HG02798 (cell line): ENCODE results near the gene FOXJ1.
"Not testable (repeated sequence)": the region's sequence is repeated elsewhere in the genome, so short reads cannot be mapped to it uniquely, and the experiment has no call there.

ENCODE experiments used
- ATAC-seq: cut with Tn5 transposase; IDR thresholded peaks from one replicate; pipeline ENCODE4 v1.9.1; 2021; ENCODE audit warnings: mild to moderate bottlenecking; ENCODE audit not compliant: unreplicated experiment, poor library complexity

The FOXJ1 gene, protein sequence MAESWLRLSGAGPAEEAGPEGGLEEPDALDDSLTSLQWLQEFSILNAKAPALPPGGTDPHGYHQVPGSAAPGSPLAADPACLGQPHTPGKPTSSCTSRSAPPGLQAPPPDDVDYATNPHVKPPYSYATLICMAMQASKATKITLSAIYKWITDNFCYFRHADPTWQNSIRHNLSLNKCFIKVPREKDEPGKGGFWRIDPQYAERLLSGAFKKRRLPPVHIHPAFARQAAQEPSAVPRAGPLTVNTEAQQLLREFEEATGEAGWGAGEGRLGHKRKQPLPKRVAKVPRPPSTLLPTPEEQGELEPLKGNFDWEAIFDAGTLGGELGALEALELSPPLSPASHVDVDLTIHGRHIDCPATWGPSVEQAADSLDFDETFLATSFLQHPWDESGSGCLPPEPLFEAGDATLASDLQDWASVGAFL

DNA sequence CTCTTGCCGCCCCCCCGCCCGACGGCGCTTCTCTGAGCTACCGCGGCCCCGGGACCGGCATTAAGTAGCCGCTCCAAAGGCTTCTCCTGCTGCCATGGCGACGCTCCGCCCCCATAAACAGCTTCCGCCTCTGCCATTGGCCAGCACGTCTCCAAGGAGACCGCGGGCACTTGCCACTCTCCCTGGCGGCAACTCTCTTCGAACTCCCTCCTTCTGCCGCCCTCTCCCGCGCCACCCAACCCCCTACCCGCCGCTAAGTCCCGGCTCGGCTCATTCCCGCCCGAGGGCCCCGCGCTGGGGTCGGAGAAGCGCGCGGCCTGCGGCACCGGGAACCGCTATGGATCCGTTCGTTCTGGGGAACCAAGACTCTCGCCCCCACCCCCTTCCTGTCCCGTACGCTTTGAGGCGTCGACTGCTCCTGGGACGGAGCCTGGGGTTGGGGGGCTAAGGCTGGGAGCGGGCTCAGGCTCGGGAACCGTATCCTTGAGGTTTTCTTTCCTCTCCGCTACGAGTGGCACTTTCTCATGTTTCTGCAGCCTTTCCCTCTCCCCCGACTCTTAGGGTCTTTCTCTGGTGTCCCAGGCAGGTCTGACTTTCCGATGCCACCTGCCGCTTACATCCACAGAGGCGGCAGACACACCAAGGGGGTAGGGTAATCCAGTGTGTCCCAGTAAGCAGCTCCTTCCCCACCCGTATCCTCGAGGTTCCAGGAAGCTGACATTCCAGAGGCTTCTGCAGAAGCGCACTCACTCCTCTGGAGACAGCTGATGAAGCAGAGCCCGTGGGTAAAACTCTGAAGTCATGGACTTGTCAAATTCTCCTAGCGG lies at the start of gene FOXJ1:
TSS of gene FOXJ1 (minus strand) at position 34 of the 827 bp plus-strand sequence. CDS start 850 bp downstream, outside the sequence.
- ATAC-seq: peak; percentile 79

DNA sequence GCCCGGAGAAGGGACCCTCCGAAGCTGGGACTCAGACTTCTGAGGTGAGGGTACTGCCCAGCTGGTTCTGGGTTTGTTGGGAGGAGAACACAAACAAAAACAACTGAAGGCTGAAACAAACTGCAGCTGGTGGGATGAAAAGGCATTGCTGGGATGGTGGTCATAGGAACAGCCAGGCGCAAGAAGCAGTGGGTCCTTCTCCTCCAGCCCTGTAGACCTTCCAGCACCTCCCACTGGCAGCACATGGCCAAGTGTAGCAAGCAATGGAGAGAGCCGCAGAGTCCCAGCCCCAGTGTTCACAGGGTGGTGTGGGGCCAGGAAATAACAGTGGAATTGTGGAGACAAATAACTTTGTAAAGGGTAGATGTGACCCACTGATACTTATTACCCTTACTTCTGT lies 48.7 kb upstream of the FOXJ1 start:
- ATAC-seq: no peak

DNA sequence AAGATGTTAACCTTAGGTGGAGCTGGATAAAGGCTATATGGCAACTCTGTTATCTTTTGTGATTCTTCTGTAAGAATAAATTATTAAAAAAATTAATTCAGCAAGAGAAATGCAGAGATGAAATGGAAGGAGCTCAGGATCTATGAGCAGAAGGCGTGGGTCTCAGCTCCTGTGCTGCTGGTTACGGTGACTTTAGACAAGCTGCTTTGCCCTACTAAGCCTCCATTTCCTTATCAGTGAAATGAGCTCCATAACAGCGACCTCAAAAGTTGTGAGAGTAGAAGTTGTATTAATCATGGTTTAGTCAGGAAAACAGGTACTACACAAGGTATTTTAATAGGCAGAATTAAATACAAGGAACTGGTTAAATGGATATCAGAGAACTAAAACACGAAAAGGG lies 48.2 kb upstream of the FOXJ1 start:
- no peak for ATAC-seq

DNA sequence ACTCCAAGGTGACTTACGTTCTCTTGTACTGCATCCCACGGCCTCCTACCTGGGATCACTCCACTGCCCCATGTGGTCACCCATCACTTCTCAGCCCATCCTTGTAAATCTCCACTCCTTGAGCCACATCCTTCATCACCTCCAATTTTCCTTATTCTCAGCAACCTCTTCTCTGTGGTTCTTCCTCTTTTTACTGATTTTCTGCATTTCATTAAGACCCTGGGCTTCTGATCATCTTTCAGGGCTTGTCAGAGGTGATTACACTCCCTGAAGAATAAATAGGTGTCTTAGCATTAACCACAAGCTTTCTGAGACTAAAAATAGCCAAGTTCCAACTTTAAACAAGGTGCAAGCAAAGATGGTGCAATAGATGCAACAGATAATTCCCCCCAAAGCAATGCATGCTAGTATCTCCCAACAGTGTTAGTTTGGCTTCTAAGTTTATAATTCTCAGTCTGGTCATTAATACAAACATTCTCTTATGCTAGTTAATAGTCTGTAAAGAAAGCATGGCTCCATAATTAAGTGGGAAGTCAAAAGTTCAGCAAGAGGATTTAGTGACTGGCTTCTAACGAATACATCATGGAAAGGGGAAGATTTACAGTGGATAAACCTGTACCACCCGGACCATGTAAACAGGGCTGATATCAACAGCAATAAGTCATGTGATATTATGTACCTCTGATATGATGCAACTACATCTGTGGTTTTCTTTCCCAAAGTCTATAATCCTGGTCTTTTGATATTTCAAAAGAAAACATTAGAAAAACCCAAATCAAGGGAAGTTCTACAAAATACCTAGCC lies 47.4 kb upstream of the FOXJ1 start:
- ATAC-seq: no peak

GRCh38 chr17:76186774-76187173 lies 45.7 kb upstream of the FOXJ1 start:
- not testable (repeated sequence) for ATAC-seq

GRCh38 chr17:76184290-76184689 lies 43.2 kb upstream of the FOXJ1 start:
- no peak for ATAC-seq

GRCh38 chr17:76182016-76182764 lies 41.1 kb upstream of the FOXJ1 start:
- ATAC-seq: peak; percentile 61

DNA sequence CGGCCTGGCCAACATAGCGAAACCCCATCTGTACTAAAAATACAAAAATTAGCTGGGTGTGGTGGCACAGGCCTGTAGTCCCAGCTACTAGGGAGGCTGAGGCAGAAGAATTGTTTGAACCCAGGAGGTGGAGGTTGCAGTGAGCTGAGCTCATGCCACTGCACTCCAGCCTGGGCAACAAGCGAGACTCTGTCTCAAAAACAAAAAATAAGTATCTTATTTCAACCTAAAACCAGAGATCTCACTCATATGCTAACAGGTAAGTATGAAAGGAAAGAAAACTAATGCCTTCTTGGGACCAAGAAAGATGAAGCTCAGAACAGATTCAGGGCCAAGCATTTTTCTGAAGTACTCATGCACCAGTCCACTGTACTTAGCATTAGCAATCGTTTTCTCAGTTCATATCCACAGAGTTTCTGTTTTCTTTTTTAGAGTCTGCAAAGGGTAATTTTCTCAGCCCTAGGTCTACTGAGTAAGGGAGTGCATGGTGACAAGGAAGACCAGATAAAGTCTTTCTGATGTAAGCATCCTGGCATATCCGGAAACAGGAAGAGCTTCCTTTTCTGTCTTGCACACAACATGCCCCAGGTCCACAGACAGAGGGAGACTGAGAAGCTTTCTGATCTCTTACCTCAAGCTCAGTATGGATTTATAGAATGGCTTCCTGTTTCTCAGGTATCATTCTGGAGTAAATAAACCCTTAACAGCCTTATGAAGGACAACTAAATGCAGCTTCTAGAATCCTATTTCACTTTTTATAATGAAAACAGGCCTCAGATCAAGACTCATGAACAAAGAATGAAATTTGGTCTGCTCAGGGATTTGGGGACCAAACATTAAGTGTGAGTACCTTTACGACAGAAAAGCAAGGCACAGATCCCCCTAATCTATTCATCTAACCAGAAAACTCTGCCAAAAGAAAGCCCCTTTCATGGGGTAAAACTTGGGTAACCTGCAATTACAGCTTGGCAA lies 38.7 kb upstream of the FOXJ1 start:
- ATAC-seq: no peak

DNA sequence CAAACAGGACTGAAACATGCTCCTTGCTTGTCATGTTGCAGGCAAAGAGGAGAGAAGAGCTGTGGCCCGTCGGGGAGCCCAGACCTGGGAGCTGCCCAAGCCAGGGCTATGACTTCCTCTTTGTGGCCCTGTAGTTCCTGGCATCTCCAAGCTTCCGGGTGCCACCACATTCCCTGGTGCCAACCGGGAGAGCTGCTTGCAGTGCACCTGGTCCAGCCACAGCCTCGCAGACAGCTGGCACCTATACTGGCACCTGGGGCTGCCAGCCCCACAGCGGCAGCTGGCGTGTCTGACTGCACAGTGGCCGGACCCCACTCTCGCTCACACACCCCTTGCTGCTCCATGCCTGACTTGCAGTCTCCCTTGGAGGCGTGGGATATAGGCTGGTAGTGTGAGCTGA lies 37.1 kb upstream of the FOXJ1 start:
- ATAC-seq: no peak

GRCh38 chr17:76176701-76177574 lies 35.9 kb upstream of the FOXJ1 start:
- ATAC-seq: no peak

DNA sequence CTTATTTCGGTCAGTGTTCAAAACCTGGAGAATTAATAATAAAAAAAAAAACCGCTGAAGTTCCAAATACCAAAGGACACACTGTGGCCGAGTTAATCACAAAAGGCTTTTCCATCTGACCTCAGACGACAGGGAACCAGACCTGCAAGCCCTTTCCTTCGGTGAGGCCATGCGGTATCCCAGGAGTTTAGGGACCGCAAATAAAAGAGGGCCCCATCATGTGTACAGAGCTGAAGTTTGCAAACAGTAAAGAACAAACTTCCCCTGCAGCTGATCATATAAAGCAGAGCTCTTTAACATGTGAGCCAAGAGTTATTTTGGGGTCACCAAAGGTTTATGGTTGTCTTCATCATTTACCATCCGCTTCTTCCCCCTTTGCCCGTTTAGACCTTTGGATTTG lies 33.0 kb upstream of the FOXJ1 start:
- ATAC-seq: no peak

DNA sequence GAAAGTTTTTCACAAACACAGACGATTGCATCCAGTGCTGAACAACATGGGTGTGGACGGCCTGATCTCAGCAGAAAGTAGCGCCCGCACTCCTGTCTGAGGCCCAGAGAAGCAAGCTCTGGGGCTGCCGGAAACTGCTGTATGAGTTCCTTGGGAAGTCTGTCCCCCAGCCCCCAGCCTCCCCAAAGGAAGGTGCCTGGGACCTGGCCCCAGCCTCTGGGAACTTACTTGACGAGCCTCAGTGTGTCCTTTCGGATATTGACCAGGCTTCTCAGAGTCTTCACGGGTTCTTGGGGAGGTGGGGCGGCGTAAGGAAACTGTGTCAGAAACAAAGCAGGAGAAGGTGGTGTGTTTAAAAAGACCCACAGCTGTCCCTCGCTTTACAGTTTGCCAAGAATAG lies 32.4 kb upstream of the FOXJ1 start:
- no peak for ATAC-seq

- ATAC-seq: no peak
These were observed 30.7 kb upstream of the FOXJ1 start for GRCh38 chr17:76171706-76172105.

DNA sequence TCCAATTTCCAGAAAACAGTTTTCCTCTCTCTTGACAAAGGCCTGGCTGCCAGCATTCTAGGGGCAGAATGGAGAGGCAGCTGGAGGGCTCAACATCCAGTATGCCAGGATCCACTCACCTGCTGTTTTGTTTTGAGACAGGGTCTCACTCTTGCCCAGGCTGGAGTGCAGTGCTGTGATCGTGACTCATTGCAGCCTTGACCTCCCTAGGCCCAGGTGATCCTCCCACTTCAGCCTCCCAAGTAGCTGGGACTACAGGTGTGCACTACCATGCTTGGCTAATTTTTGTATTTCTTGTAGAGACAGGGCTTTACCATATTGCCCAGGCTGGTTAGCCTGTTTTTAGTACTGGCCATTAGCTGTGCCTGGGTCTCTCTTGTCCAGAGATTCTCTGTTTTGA lies 29.1 kb upstream of the FOXJ1 start:
- ATAC-seq: no peak

DNA sequence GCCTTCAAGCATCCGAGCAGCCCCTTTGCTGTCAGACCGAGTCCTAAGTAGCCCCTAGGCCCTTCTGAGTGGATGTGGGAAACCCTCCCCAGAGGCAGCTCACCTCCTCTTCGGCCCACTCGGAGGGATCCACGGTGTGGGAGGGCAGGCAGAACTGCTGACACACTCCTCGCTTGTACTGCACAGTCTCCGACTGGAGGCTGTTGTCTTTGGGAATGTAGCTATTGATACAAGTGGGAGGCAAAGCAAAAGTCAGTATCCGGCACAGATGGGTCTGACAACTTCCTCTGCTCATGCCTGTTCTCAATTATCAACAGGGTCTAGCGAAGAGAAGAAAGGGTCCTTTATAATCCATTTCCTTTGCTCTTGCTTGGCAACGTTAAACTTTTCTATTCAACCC lies 25.9 kb upstream of the FOXJ1 start:
- no peak for ATAC-seq

GRCh38 chr17:76166168-76166567 lies 25.1 kb upstream of the FOXJ1 start:
- ATAC-seq: no peak

GRCh38 chr17:76164331-76164730 lies 23.3 kb upstream of the FOXJ1 start:
- no peak for ATAC-seq

- ATAC-seq: no peak
These were observed 22.9 kb upstream of the FOXJ1 start for GRCh38 chr17:76163919-76164318.
